Measurements from ENCODE around the gene DNAH6.

DNAH6 gene

GRCh38 chr2:84701880-84702279, 185.6 kb downstream of the DNAH6 start:
- no peak for DNase-seq

- no peak for DNase-seq
Observed at GRCh38 chr2:84702941-84703340, 186.6 kb downstream of the DNAH6 start.

- no peak for DNase-seq
Observed at GRCh38 chr2:84703831-84704230, 187.5 kb downstream of the DNAH6 start.

GRCh38 chr2:84704505-84705244, 188.4 kb downstream of the DNAH6 start:
- DNase-seq: no peak

GRCh38 chr2:84705858-84706257, 189.6 kb downstream of the DNAH6 start:
- no peak for DNase-seq

GRCh38 chr2:84708442-84708841, 192.1 kb downstream of the DNAH6 start:
- DNase-seq: no peak

GRCh38 chr2:84711651-84712050, 195.4 kb downstream of the DNAH6 start:
- DNase-seq: no peak

GRCh38 chr2:84713441-84713840, 197.1 kb downstream of the DNAH6 start:
- DNase-seq: no peak

- no peak for DNase-seq
Observed at GRCh38 chr2:84716564-84716963, 200.3 kb downstream of the DNAH6 start.

- DNase-seq: no peak
Observed at GRCh38 chr2:84717302-84717701, 201.0 kb downstream of the DNAH6 start.

- no peak for DNase-seq
Observed at GRCh38 chr2:84719434-84719833, 203.1 kb downstream of the DNAH6 start.

- no peak for DNase-seq
Observed at GRCh38 chr2:84723831-84724230, 207.5 kb downstream of the DNAH6 start.

- DNase-seq: no peak
Observed at GRCh38 chr2:84725717-84726116, 209.4 kb downstream of the DNAH6 start.

GRCh38 chr2:84727315-84727714, 211.0 kb downstream of the DNAH6 start:
- DNase-seq: no peak

- DNase-seq: no peak
Observed at GRCh38 chr2:84729224-84729623, 212.9 kb downstream of the DNAH6 start.

GRCh38 chr2:84731185-84731584, 214.9 kb downstream of the DNAH6 start:
- no peak for DNase-seq

- no peak for DNase-seq
Observed at GRCh38 chr2:84732897-84733778, 216.8 kb downstream of the DNAH6 start.

GRCh38 chr2:84735389-84735788, 219.1 kb downstream of the DNAH6 start:
- DNase-seq: no peak

- DNase-seq: peak; percentile 70
Observed at GRCh38 chr2:84741182-84741822, 225.0 kb downstream of the DNAH6 start.

GRCh38 chr2:84748341-84748740, 232.0 kb downstream of the DNAH6 start:
- no peak for DNase-seq

- no peak for DNase-seq
Observed at GRCh38 chr2:84749442-84749841, 233.1 kb downstream of the DNAH6 start.

- no peak for DNase-seq
Observed at GRCh38 chr2:84755096-84755495, 238.8 kb downstream of the DNAH6 start.

- DNase-seq: no peak
Observed at GRCh38 chr2:84757648-84758047, 241.3 kb downstream of the DNAH6 start.

GRCh38 chr2:84766791-84767190, 250.5 kb downstream of the DNAH6 start:
- DNase-seq: no peak
